ENCODE data around the gene KCMF1. TPM values are rescaled to one million over a fixed set of nuclear protein-coding genes. Genes with fewer than 3 reads are reported as not detected.

Gene KCMF1
- total RNA-seq, 4 donors from 2014 or later: 65.0 to 89.7 (median 71.1) TPM

DNA sequence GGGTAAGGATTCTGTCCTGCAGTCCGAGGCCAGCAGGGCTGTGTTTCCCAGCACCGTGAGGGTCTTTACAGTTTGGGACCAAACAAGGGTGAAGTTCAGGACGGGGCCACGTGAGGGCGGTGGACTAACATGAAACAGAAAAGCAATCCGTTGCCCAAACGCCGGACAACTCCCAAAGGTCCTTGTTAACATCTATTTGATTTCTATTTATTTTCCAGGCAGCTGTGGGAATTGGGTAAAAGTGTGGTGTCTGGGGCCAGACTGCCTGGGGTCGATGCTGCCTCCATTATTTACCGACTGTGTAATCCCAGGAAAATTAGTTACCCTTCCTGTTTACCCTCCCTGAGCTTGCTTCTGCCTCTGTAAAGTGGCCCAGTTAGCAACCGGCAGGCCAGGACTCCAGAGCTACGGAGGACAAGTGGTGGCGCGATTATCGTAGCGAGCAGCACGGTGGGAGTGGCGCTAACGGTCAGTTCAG, 96.0 kb downstream of the KCMF1 start:
- TF ChIP-seq, protein P1, sequence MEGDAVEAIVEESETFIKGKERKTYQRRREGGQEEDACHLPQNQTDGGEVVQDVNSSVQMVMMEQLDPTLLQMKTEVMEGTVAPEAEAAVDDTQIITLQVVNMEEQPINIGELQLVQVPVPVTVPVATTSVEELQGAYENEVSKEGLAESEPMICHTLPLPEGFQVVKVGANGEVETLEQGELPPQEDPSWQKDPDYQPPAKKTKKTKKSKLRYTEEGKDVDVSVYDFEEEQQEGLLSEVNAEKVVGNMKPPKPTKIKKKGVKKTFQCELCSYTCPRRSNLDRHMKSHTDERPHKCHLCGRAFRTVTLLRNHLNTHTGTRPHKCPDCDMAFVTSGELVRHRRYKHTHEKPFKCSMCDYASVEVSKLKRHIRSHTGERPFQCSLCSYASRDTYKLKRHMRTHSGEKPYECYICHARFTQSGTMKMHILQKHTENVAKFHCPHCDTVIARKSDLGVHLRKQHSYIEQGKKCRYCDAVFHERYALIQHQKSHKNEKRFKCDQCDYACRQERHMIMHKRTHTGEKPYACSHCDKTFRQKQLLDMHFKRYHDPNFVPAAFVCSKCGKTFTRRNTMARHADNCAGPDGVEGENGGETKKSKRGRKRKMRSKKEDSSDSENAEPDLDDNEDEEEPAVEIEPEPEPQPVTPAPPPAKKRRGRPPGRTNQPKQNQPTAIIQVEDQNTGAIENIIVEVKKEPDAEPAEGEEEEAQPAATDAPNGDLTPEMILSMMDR (IDR thresholded peaks at IDR 0.05; ENCODE audit: low read depth): no peak

DNA sequence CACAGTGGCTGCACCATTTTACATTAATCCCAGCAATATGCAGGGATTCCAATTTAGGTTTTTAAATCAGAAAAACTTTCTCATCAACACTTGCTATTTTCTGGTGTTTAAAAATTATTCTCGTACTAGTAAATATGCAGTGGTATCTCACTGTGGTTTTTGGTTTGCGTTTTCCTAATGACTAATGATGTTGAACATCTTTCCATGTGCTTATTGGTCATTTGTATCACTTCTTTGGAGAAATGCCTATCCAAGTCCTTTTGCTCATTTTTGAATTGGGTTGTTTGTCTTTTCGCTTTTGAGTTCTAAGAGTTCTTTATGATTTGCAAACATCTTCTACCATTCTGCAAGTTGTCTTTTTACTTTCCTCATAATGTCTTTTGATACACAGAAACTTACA, 100.1 kb downstream of the KCMF1 start:
- TF ChIP-seq, protein P1 (IDR thresholded peaks at IDR 0.05; ENCODE audit: low read depth): no peak

DNA sequence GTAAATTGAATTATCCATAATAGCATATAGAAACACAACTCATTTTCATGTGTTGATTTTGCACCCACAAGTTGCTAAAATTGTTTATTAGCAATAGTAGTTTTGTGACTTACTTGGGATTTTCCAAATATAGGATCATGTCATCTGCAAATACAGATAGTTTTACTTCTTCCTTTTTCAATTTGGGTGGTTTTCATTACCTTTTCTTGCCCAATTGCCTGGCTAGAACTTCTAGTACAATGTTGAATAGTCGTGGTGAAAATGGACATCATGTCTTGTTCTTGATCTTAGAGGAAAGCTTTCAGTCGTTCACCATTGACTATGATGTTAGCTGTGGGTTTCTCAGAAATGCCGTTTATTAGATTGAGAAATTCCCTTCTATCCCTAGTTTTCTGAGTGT, 102.1 kb downstream of the KCMF1 start:
- TF ChIP-seq, protein P1 (IDR thresholded peaks at IDR 0.05; ENCODE audit: low read depth): no peak

DNA sequence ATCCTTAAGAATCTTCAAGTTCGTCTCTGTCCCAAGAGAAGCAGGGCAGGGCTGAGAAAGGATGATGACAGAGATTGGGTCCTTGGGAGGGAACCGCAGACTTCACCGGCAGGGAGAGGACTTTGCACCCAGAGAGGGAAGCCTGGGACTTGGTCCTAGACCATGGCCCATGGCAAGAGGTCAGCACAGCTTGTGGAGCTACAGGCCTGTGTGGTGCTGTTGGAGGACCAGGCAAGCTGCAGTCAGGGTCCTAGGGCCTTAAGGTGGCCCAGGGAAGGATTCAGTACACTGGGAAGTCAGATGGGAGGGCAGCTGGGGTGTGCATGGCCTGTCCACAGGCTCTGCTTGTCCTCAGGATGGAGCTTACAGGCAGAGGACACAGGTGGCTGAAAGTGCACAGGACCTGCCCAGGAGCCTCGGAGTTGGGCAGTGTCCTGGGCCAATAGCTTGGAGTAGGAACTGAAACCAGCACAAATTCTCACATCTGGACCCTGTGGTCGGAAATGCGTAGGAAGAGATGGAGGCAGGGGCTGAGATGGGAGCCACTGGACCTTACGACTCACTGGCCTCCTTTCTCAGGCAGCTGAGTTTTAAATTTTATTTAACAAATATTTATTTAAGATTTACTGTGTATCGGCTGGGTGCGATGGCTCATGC, 105.8 kb downstream of the KCMF1 start:
- TF ChIP-seq, protein P1 (IDR thresholded peaks at IDR 0.05; ENCODE audit: low read depth): no peak

DNA sequence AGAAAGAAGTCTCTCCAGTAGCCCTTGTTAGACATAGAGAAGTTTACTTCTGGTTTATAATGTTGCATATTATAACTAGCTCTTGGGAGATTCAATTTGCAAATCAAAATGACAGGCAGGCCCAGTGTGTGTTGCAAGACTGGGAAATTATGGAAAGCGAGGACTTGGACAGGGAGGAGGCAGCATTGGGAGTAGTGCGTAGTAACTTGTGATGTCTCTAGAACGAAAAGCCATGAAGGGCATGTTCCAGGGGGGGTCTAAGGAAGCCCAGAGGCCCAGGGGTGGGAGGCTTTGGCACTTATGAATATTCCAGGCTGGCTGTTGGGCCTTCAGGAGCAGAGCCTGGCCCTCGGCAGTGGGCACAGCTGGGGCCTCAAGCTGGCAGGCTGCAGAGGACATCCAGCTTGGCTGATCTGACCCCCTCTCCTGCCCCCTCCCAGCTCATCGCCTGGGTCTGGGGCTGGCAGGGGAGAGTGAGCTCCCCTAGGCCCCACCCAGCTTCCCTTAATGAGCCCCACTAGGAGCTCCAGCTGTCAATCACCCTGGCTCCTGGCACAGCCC, 107.0 kb downstream of the KCMF1 start:
- TF ChIP-seq, protein P1 (IDR thresholded peaks at IDR 0.05; ENCODE audit: low read depth): no peak

DNA sequence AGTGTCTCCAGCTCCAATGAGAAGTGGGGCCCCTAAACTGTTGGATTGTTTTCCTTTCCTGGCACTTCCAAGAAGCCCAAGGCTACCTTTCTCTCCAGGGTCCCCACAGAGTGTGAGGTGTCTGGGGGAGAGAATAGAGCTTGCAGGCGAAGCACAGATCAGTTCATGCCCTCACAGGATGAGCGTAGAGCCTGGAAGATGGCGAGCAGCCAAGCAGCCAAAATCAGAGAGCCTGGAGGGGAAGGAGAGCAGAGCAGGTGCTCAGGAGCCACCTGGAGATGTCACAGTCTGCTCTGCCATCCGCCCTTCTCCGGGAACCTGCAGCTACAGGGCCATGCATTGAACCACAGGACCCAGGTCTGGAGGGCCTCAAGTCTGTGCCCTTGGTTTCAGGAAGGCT, 107.6 kb downstream of the KCMF1 start:
- TF ChIP-seq, protein P1 (IDR thresholded peaks at IDR 0.05; ENCODE audit: low read depth): no peak

DNA sequence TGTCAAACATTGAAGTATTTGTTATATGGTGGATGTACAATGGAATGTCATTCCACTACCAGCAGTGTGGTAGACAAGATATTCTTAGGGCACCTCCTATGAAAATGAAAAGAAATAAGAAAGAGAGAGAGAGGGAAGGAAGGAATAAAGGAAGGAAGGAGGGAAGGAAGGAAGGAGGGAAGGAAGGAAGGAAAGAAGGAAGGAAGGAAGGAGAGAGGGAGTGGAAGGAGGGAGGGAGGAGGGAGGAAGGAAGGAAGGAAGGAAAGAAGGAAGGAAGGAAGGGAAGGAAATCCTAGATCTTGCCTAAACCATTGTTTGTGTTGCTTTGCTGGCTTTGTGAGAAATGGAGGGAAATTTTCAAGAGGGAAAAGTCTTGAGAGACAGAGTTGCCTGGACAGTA, 112.1 kb downstream of the KCMF1 start:
- TF ChIP-seq, protein P1 (IDR thresholded peaks at IDR 0.05; ENCODE audit: low read depth): no peak

Measured in subcutaneous adipose tissue (tissue), 4 donors.